HEK293 (cell line): ENCODE results near the gene ARID1A.

Experiments
- HOXC10 ChIP-seq: sonication (generic); formaldehyde crosslinking; IDR thresholded peaks from 2 replicates; pipeline ENCODE4 v1.8.1; 2023; ENCODE audit warnings: mild to moderate bottlenecking, missing genetic modification reagents
- HOXD13 ChIP-seq: sonication (generic); formaldehyde crosslinking; IDR thresholded peaks from 2 replicates; pipeline ENCODE4 v1.8.0; 2022; ENCODE audit warnings: missing genetic modification reagents, borderline replicate concordance
- KLF10 ChIP-seq: fragments of 450-650 bp; IDR thresholded peaks from 2 replicates; pipeline ENCODE4 v1.5.1; 2018; ENCODE audit warnings: missing biosample characterization, mild to moderate bottlenecking, missing genetic modification characterization
- KLF8 ChIP-seq: fragments of 450-650 bp; formaldehyde crosslinking; IDR thresholded peaks from 2 replicates; pipeline ENCODE4 v1.5.1; 2016; ENCODE audit warnings: missing biosample characterization, missing genetic modification characterization
- MEIS1 ChIP-seq: sonication (generic); formaldehyde crosslinking; IDR thresholded peaks from 2 replicates; pipeline ENCODE4 v1.8.1; 2022; ENCODE audit warnings: missing genetic modification reagents, mild to moderate bottlenecking, borderline replicate concordance
- PRDM4 ChIP-seq: fragments of 450-650 bp; formaldehyde crosslinking; IDR thresholded peaks from 2 replicates; pipeline ENCODE4 v1.5.1; 2017; ENCODE audit warnings: missing biosample characterization, missing genetic modification characterization
- SCRT2 ChIP-seq: fragments of 450-650 bp; formaldehyde crosslinking; IDR thresholded peaks from 2 replicates; pipeline ENCODE4 v1.5.1; 2016; ENCODE audit warnings: missing biosample characterization, missing genetic modification characterization
- SP7 ChIP-seq: fragments of 450-650 bp; formaldehyde crosslinking; IDR thresholded peaks from 2 replicates; pipeline ENCODE4 v1.5.1; 2016; ENCODE audit warnings: missing biosample characterization, missing genetic modification characterization
- TRIM28 ChIP-seq: IDR thresholded peaks from 2 replicates; pipeline ENCODE4 v1.6.1; 2011; ENCODE audit warnings: low read length, control low read depth, borderline replicate concordance
- ZBTB7A ChIP-seq: fragments of 450-650 bp; formaldehyde crosslinking; IDR thresholded peaks from 2 replicates; pipeline ENCODE4 v1.5.1; 2016; ENCODE audit warnings: low read depth, missing biosample characterization, missing genetic modification characterization
- ZEB2 ChIP-seq: fragments of 450-650 bp; formaldehyde crosslinking; IDR thresholded peaks from 2 replicates; pipeline ENCODE4 v1.5.1; 2016; ENCODE audit warnings: missing biosample characterization, missing genetic modification characterization
- ZFHX2 ChIP-seq: fragments of 450-650 bp; formaldehyde crosslinking; conservative IDR thresholded peaks from 2 replicates; pipeline ENCODE4 v1.5.1; 2016; ENCODE audit warnings: missing biosample characterization, missing genetic modification characterization
- ZIC2 ChIP-seq: fragments of 450-650 bp; formaldehyde crosslinking; IDR thresholded peaks from 2 replicates; pipeline ENCODE4 v1.5.1; 2016; ENCODE audit warnings: missing biosample characterization, missing genetic modification characterization
- ZNF112 ChIP-seq: fragments of 450-650 bp; formaldehyde crosslinking; IDR thresholded peaks from 2 replicates; pipeline ENCODE4 v1.5.0; 2017; ENCODE audit warnings: missing biosample characterization, missing genetic modification characterization
- ZNF146 ChIP-seq: fragments of 450-650 bp; formaldehyde crosslinking; IDR thresholded peaks from 2 replicates; pipeline ENCODE4 v1.5.1; 2016; ENCODE audit warnings: missing biosample characterization, missing genetic modification characterization
- ZNF404 ChIP-seq: fragments of 450-650 bp; formaldehyde crosslinking; IDR thresholded peaks from 2 replicates; pipeline ENCODE4 v1.5.1; 2017; ENCODE audit warnings: missing biosample characterization, missing genetic modification characterization
- ZNF610 ChIP-seq: fragments of 450-650 bp; formaldehyde crosslinking; IDR thresholded peaks from 2 replicates; pipeline ENCODE4 v1.5.1; 2016; ENCODE audit warnings: missing biosample characterization, missing genetic modification characterization, borderline replicate concordance
- ZNF624 ChIP-seq: fragments of 450-650 bp; formaldehyde crosslinking; IDR thresholded peaks from 2 replicates; pipeline ENCODE4 v1.5.1; 2017; ENCODE audit warnings: missing biosample characterization, missing genetic modification characterization
- ZNF654 ChIP-seq: fragments of 450-650 bp; formaldehyde crosslinking; IDR thresholded peaks from 2 replicates; pipeline ENCODE4 v1.5.1; 2016; ENCODE audit warnings: low read depth, missing biosample characterization, missing genetic modification characterization
- ZNF658 ChIP-seq: fragments of 450-650 bp; formaldehyde crosslinking; IDR thresholded peaks from 2 replicates; pipeline ENCODE4; 2016; ENCODE audit warnings: missing biosample characterization, missing genetic modification characterization
- ZNF692 ChIP-seq: fragments of 450-650 bp; formaldehyde crosslinking; IDR thresholded peaks from 2 replicates; pipeline ENCODE4 v1.5.1; 2016; ENCODE audit warnings: missing biosample characterization, missing genetic modification characterization
- ZNF777 ChIP-seq: fragments of 450-650 bp; formaldehyde crosslinking; IDR thresholded peaks from 2 replicates; pipeline ENCODE4 v1.5.1; 2017; ENCODE audit warnings: missing biosample characterization, missing genetic modification characterization, borderline replicate concordance
- ZNF830 ChIP-seq: fragments of 450-650 bp; IDR thresholded peaks from 2 replicates; pipeline ENCODE4 v1.5.0; 2018; ENCODE audit warnings: missing biosample characterization, missing genetic modification characterization, low read depth, mild to moderate bottlenecking, moderate library complexity
- ZSCAN16 ChIP-seq: fragments of 450-650 bp; formaldehyde crosslinking; IDR thresholded peaks from 2 replicates; pipeline ENCODE4 v1.5.1; 2016; ENCODE audit warnings: missing biosample characterization, missing genetic modification characterization
- TF ChIP-seq, protein P1 (sequence below): fragments of 450-650 bp; formaldehyde crosslinking; IDR thresholded peaks from 2 replicates; pipeline ENCODE4 v1.5.1; 2016; ENCODE audit warnings: missing biosample characterization, missing genetic modification characterization
- TF ChIP-seq, protein P2 (sequence below): fragments of 450-650 bp; formaldehyde crosslinking; IDR thresholded peaks from 2 replicates; pipeline ENCODE4 v1.5.1; 2016; ENCODE audit warnings: missing biosample characterization, missing genetic modification characterization
- TF ChIP-seq, protein P3 (sequence below): fragments of 450-650 bp; formaldehyde crosslinking; IDR thresholded peaks from 2 replicates; pipeline ENCODE4 v1.5.1; 2016; ENCODE audit warnings: missing biosample characterization, missing genetic modification characterization
- TF ChIP-seq, protein P4 (sequence below): fragments of 450-650 bp; IDR thresholded peaks from 2 replicates; pipeline ENCODE4 v1.5.1; 2018; ENCODE audit warnings: missing biosample characterization, mild to moderate bottlenecking, missing genetic modification characterization
- TF ChIP-seq, protein P5 (sequence below): fragments of 450-650 bp; formaldehyde crosslinking; IDR thresholded peaks from 2 replicates; pipeline ENCODE4 v1.5.1; 2017; ENCODE audit warnings: missing biosample characterization, missing genetic modification characterization

The ARID1A gene

DNA sequence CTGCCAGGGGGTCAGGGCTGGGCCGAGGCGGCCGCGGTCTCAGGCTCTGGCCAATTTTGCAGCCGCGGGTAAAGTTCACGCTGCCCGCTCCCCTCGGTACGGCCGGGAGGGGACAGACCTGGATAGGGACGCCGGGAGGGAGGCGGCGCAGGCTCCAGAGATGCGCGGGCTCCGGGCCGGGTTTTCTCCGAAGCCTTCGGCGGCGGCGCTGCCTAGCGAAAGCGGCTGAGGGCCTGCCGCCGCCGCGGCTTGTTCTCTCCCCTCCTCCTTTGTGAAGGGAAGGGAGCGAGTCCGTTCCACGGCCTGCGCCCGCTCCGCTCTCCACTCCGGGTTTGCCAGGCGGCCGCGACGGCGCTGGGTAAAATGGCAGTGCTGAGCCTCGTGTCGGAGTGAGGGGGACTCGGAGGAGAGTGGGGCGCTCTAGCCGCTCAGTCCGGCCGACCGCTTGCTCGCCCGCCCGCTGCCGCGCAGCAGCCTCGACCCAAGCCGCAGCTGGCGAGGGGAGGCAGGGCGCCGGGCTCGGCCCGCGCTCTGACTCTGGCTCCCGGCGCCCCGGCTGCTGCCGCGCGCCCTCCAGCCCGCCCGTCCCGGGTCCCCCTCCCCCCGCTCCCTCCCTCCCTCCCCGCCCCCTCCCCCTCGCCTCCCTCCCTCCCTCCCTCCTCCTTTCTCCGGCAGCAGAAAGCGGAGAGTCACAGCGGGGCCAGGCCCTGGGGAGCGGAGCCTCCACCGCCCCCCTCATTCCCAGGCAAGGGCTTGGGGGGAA, at the start of gene ARID1A (continued):
- TF ChIP-seq, protein P1, sequence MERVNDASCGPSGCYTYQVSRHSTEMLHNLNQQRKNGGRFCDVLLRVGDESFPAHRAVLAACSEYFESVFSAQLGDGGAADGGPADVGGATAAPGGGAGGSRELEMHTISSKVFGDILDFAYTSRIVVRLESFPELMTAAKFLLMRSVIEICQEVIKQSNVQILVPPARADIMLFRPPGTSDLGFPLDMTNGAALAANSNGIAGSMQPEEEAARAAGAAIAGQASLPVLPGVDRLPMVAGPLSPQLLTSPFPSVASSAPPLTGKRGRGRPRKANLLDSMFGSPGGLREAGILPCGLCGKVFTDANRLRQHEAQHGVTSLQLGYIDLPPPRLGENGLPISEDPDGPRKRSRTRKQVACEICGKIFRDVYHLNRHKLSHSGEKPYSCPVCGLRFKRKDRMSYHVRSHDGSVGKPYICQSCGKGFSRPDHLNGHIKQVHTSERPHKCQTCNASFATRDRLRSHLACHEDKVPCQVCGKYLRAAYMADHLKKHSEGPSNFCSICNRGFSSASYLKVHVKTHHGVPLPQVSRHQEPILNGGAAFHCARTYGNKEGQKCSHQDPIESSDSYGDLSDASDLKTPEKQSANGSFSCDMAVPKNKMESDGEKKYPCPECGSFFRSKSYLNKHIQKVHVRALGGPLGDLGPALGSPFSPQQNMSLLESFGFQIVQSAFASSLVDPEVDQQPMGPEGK (tag by site-specific recombination), result peak; percentile 88
- TF ChIP-seq, protein P2, sequence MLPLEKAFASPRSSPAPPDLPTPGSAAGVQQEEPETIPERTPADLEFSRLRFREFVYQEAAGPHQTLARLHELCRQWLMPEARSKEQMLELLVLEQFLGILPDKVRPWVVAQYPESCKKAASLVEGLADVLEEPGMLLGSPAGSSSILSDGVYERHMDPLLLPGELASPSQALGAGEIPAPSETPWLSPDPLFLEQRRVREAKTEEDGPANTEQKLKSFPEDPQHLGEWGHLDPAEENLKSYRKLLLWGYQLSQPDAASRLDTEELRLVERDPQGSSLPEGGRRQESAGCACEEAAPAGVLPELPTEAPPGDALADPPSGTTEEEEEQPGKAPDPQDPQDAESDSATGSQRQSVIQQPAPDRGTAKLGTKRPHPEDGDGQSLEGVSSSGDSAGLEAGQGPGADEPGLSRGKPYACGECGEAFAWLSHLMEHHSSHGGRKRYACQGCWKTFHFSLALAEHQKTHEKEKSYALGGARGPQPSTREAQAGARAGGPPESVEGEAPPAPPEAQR (tag by site-specific recombination), result peak; percentile 72; the same call in 1 of the 2 replicates
- TF ChIP-seq KLF8, result peak; percentile 96
- TF ChIP-seq SCRT2 (tag by site-specific recombination), result peak; percentile 61
- TF ChIP-seq ZBTB7A (tag by site-specific recombination), result peak; percentile 95
- peak; percentile 85 for TF ChIP-seq PRDM4 (tag by site-specific recombination)
- no peak for TF ChIP-seq HOXD13 (CRISPR knock-in tag)
- TF ChIP-seq, protein P3, sequence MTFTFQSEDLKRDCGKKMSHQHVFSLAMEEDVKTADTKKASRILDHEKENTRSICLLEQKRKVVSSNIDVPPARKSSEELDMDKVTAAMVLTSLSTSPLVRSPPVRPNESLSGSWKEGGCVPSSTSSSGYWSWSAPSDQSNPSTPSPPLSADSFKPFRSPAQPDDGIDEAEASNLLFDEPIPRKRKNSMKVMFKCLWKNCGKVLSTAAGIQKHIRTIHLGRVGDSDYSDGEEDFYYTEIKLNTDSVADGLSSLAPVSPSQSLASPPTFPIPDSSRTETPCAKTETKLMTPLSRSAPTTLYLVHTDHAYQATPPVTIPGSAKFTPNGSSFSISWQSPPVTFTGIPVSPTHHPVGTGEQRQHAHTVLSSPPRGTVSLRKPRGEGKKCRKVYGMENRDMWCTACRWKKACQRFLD (tag by site-specific recombination), result no peak
- TF ChIP-seq ZNF830 (tag by site-specific recombination), result no peak
- TF ChIP-seq ZNF146 (tag by site-specific recombination), result peak; percentile 88
- no peak for TF ChIP-seq ZNF404 (tag by site-specific recombination)
- TF ChIP-seq TRIM28, result no peak
- TF ChIP-seq, protein P4, sequence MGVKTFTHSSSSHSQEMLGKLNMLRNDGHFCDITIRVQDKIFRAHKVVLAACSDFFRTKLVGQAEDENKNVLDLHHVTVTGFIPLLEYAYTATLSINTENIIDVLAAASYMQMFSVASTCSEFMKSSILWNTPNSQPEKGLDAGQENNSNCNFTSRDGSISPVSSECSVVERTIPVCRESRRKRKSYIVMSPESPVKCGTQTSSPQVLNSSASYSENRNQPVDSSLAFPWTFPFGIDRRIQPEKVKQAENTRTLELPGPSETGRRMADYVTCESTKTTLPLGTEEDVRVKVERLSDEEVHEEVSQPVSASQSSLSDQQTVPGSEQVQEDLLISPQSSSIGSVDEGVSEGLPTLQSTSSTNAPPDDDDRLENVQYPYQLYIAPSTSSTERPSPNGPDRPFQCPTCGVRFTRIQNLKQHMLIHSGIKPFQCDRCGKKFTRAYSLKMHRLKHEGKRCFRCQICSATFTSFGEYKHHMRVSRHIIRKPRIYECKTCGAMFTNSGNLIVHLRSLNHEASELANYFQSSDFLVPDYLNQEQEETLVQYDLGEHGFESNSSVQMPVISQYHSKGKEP (tag by site-specific recombination), result peak; percentile 84; the same call in 1 of the 2 replicates
- TF ChIP-seq ZNF658 (tag by site-specific recombination), result no peak
- peak; percentile 98 for TF ChIP-seq ZEB2 (tag by site-specific recombination)
- no peak for TF ChIP-seq ZNF624 (tag by site-specific recombination)
- TF ChIP-seq SP7 (tag by site-specific recombination), result peak; percentile 94
- TF ChIP-seq, protein P5, sequence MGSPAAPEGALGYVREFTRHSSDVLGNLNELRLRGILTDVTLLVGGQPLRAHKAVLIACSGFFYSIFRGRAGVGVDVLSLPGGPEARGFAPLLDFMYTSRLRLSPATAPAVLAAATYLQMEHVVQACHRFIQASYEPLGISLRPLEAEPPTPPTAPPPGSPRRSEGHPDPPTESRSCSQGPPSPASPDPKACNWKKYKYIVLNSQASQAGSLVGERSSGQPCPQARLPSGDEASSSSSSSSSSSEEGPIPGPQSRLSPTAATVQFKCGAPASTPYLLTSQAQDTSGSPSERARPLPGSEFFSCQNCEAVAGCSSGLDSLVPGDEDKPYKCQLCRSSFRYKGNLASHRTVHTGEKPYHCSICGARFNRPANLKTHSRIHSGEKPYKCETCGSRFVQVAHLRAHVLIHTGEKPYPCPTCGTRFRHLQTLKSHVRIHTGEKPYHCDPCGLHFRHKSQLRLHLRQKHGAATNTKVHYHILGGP (tag by site-specific recombination), result no peak
- TF ChIP-seq ZNF692 (tag by site-specific recombination), result peak; percentile 97
- TF ChIP-seq ZIC2 (tag by site-specific recombination), result peak; percentile 37; the same call in 1 of the 2 replicates
- TF ChIP-seq HOXC10 (CRISPR knock-in tag), result no peak
- peak; percentile 75; the same call in 1 of the 2 replicates for TF ChIP-seq ZNF610 (tag by site-specific recombination)
- no peak for TF ChIP-seq ZNF777 (tag by site-specific recombination)
- no peak for TF ChIP-seq ZSCAN16 (tag by site-specific recombination)
- peak; percentile 43 for TF ChIP-seq ZFHX2 (tag by site-specific recombination)
- TF ChIP-seq MEIS1 (CRISPR knock-in tag), result no peak
- TF ChIP-seq ZNF112 (tag by site-specific recombination), result no peak
- no peak for TF ChIP-seq ZNF654 (tag by site-specific recombination)
- peak; percentile 87 for TF ChIP-seq KLF10 (tag by site-specific recombination)
